ENCODE data around the gene CD68.
"Not testable (repeated sequence)": the region's sequence is repeated elsewhere in the genome, so short reads cannot be mapped to it uniquely, and the experiment has no call there.

The CD68 gene

DNA sequence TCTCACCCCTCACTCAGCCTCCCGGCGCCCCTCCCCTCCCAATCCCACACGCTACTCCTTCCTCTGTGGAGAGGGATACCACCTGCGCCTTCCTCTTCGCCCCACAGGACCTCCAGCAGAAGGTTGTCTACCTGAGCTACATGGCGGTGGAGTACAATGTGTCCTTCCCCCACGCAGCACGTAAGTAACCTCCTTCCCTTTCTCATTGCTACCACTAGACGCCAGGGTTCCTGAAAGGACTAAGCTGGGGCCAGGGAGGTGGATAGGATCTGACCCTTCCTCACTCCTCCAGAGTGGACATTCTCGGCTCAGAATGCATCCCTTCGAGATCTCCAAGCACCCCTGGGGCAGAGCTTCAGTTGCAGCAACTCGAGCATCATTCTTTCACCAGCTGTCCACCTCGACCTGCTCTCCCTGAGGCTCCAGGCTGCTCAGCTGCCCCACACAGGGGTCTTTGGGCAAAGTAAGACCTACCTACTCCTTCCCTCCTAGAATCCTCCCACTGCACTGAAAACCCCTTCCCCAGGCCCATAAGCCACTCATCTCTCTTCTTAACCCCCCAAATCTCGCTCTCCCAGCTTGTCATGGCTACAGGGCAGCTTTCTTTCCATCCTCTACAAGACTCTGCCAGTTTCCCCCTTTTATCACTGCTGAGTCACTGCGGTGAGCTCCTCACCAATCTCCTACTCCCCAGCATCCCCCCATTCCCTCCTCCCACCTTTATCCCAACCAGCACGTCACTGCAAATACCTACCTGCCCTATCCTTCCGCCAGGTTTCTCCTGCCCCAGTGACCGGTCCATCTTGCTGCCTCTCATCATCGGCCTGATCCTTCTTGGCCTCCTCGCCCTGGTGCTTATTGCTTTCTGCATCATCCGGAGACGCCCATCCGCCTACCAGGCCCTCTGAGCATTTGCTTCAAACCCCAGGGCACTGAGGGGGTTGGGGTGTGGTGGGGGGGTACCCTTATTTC is 1.5 kb downstream of the CD68 start:
- DNase-seq (ENCODE audit: low read depth): no peak

GRCh38 chr17:7582396-7583252 is 3.2 kb downstream of the CD68 start:
- DNase-seq (ENCODE audit: low read depth): no peak

- peak; percentile 97 for DNase-seq (ENCODE audit: low read depth)
These were observed 4.0 kb downstream of the CD68 start, which contains the start of gene MPDU1 for GRCh38 chr17:7583253-7584109. MPDU1 (plus strand) TSS chr17:7583852; CDS start chr17:7583863, 11 bp downstream.

DNA sequence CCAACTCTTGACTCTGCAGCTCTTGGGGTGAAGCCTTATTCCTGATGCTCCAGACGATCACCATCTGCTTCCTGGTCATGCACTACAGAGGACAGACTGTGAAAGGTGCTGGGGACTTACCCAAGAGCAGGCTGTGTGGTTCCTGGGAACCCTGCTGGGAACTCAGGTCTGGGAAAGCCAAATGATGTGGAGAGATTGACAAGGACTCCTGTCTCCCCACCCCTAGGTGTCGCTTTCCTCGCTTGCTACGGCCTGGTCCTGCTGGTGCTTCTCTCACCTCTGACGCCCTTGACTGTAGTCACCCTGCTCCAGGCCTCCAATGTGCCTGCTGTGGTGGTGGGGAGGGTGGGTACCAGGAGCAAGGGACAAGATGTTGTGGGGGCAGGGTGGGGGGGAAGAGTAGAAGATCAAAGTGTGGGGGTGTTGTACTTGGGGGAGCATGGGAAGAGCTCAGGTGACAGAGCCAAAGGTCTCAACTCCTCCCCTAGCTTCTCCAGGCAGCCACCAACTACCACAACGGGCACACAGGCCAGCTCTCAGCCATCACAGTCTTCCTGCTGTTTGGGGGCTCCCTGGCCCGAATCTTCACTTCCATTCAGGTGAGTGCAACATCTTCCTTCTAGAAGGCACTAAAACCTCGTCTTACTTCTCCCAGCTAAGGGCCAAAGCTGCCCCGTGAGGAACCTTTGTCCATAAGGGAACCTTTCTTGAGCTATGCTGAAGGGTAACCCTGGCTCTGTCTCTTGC is 7.4 kb downstream of the CD68 start:
- DNase-seq (ENCODE audit: low read depth): no peak

GRCh38 chr17:7587420-7588151 is 8.1 kb downstream of the CD68 start:
- DNase-seq (ENCODE audit: low read depth): peak; percentile 95

DNA sequence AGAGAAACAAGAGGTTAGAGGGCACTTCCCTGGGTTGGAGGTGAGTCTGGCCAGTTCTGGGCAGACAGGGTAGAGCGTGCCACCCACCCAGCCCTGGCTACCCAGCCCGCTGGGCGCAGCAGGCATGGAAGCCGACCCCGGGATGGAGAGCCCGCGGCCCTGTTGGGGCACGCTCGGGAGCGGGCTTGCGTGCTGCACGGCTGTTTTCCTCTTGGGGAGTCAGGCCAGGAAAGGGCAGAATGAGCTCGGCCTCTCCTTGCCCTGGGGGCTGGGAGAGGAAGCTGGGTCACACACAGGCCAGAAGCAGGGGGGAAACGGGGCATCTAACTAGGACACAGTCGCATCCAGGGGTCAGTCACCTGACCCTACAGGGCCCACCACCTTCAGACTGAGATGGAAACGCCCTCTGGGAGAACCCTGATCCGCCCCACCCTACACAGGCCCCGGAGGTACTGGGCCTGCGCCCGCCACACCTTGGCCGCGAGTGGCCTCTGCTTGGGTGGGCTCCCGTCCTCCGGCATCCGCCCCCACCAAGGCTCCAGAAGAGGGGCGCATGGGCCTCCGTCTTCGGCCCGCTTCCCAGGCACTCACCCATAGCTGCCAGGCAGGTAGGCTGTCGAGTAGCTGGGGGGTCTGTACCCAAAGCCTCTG is 9.2 kb downstream of the CD68 start:
- no peak for DNase-seq (ENCODE audit: low read depth)

- peak; percentile 84 for DNase-seq (ENCODE audit: low read depth)
These were observed 9.9 kb downstream of the CD68 start for GRCh38 chr17:7589204-7589868.

DNA sequence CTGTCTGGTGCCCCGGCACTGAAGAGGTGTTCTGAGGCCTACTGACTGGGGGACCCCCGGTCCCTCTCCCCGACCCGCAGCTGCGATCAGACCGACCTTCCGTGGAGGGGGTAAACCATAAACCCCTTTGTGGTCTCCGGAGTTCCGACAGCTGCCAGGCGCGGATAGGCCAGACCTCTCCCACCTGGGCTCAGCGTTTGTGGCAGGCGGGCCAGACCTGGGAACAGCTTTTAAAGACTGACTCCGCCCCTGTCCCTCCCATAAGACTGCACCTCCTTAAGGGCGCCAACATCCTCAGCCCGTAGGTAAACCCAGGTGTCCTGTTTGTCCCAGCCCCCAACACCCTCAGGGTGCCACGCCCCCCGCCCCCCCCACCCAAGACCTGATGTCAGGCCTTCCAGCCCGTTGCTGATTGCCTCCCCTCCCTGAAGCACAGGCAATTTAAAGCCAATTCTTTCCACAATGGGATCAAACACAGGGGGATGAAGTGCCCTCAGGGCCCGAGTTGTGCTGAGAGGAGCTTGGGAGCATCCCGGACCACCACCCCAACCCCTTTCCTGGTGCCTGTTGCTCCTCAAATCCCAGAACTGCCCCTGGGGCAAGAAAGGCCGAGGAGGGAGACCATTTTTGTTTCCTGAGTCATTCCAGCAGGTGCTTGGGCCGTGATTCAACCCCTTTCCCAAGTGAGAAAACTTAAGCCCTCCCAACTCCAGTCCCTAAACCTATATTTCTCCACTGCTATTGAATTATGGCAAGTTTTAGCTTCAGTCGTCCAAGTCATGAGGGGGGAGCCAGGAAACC is 10.7 kb downstream of the CD68 start, which contains the start of gene SOX15:
TSS of gene SOX15 (minus strand) at position 204 of the 801 bp plus-strand sequence. CDS start 418 bp downstream, outside the sequence.
- no peak for DNase-seq (ENCODE audit: low read depth)

- DNase-seq (ENCODE audit: low read depth): no peak
These were observed 11.3 kb downstream of the CD68 start for GRCh38 chr17:7590743-7591142.

DNA sequence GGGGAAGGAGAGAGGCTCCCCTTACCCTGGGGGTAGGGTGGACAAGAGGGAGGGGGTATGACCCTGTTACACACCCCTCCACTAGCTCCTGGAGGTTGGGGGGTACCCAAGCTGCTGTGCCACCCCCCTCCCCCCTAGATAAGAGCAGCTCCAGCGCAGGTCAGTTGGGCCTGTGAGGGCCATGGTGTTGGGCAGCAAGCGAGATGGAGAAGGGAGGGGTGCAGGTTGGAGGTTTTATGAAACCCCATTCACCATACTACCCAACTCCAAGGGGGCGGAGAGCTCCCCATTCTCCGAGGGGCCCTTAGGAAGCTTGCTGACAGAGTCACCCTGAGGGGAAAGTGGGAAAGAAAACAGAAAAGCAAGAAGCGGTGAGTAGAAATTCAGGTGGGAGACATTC is 12.2 kb downstream of the CD68 start:
- DNase-seq (ENCODE audit: low read depth): no peak

GRCh38 chr17:7592422-7593021 is 13.1 kb downstream of the CD68 start:
- DNase-seq (ENCODE audit: low read depth): no peak

- DNase-seq (ENCODE audit: low read depth): no peak
These were observed 13.9 kb downstream of the CD68 start for GRCh38 chr17:7593296-7593695.

DNA sequence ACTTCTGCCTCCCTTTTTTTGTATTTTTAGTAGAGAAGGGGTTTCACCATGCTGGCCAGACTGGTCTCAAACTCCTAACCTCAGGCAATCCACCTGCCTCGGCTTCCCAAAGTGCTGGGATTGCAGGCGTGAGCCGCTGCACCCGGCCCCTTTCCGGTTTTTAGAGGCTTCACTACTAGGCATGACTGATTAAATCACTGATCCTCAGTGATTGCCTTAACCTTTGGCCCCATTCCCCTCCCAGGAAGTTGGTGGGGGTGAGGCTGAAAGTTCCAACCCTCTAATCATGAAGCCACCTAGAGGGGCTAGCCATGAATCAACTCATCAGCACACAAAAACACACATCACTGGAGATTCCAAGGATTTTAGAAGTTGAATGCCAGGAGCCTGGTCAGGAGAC is 18.1 kb downstream of the CD68 start:
- DNase-seq (ENCODE audit: low read depth): not testable (repeated sequence)

DNA sequence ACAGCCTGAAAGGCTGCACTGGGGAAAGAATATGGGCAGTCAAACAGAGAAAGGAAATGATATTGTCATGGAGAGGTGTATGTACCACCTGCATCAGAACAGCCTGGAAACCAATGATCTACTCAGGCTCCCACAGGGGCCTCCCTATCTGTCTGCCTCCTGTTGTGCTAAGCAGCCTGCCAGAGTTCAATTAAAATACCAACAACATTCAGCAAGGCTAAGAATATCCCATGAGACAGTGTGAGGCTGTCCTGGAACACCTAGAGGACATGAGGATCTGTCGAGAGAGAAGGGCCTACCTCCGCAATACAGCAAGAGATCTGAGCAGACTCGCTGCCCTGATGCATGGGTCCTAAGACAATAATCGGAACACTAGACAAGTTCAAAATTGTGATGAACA is 26.8 kb downstream of the CD68 start:
- DNase-seq (ENCODE audit: low read depth): no peak

DNA sequence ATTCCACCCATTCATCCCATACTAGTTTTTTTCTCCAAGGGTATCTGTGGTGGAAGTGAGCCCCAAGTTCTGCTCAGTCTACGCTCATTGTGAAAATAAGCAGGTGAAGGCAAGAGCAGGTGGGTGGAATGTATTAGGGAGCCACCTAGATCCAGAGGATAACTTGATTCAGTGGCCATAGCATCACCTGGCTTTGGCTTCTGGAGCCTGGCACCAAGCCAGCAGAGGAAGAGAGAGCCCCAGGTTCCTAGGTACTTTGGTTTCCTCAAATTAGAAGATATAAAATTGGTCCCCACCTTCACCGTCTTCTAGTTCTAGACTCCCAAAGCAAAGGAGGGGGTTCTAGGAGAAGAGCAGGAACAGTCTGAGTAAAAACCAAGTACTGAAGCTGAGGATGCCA is 31.2 kb downstream of the CD68 start:
- no peak for DNase-seq (ENCODE audit: low read depth)

- DNase-seq (ENCODE audit: low read depth): no peak
These were observed 32.3 kb downstream of the CD68 start for GRCh38 chr17:7611635-7612293.

DNA sequence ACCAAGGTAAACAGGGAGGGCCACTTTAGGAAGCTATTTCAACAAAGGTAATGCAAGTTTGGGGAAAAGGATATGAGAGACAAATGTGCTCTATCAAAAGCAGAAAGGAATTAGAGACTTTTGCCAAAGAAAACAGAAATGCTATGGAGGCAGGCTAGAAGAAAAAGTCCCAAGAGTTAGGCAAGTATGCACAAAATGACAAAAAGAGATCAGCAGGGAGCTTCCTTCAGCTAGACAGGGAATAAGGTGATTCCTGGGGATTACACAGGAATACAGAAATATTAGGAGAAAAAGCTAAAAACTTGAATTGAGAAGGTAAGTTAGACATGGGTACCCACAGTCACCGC is 32.8 kb downstream of the CD68 start:
- DNase-seq (ENCODE audit: low read depth): peak; percentile 29
